VCaP (cell line): ENCODE data around the gene ROPN1L.

ENCODE experiments used
- H3K27ac ChIP-seq: fragments of 450-650 bp; 2 replicates; pipeline ENCODE4 v1.5.1; 2017
- TF ChIP-seq, protein P1 (sequence below): fragments of 450-650 bp; conservative IDR thresholded peaks from 2 replicates; pipeline ENCODE4 v1.5.1; 2017; ENCODE audit warnings: mild to moderate bottlenecking, moderate library complexity

ROPN1L gene

DNA sequence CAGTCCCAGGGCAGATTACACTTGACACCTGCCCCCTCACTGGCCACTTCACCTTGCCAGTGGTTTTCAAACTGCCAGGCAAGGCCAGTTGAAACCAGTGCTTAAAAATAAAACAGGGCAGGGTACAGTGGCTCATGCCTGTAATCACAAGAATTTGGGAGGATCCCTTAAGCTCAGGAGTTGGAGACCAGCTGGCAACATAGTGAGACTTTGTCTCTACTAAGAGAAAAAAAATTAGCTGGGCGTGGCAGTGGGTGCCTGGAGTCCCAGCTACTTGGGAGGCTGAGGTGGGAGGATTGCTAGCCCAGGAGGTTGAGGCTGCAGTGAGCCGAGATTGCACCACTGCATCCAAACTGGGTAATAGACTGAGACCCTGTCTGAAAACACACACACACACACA, 58.1 kb downstream of the ROPN1L start:
- TF ChIP-seq, protein P1, sequence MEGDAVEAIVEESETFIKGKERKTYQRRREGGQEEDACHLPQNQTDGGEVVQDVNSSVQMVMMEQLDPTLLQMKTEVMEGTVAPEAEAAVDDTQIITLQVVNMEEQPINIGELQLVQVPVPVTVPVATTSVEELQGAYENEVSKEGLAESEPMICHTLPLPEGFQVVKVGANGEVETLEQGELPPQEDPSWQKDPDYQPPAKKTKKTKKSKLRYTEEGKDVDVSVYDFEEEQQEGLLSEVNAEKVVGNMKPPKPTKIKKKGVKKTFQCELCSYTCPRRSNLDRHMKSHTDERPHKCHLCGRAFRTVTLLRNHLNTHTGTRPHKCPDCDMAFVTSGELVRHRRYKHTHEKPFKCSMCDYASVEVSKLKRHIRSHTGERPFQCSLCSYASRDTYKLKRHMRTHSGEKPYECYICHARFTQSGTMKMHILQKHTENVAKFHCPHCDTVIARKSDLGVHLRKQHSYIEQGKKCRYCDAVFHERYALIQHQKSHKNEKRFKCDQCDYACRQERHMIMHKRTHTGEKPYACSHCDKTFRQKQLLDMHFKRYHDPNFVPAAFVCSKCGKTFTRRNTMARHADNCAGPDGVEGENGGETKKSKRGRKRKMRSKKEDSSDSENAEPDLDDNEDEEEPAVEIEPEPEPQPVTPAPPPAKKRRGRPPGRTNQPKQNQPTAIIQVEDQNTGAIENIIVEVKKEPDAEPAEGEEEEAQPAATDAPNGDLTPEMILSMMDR = no peak

DNA sequence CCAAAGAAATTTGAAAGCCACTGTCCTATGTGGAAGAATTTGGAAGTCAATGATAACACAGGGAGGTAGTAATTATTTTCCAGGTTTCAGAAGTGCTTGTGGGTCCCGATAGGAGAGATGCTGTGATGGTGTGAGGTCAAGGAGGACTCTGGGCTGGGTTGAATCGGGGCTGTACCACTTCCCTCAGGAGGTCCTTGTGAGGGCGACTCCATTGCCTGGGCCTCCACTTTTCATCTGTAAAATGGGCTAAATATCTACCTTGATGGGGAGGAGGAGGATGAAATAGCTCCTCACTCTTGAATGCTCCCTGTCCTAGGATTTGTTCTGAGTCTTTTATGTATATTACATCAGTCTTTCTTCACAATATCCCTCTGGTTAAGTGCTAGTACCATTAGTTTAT, 59.0 kb downstream of the ROPN1L start:
- TF ChIP-seq, protein P1 = no peak
- H3K27ac ChIP-seq = no peak overlapping the region

More for the DNA sequence above, 58.1 kb downstream of the ROPN1L start:
- H3K27ac ChIP-seq = no peak overlapping the region

- no peak overlapping the region for H3K27ac ChIP-seq
- TF ChIP-seq, protein P1 = no peak
Measured at GRCh38 chr5:10501554-10502075, 59.9 kb downstream of the ROPN1L start.

GRCh38 chr5:10502130-10502529, 60.5 kb downstream of the ROPN1L start:
- TF ChIP-seq, protein P1 = no peak
- no peak overlapping the region for H3K27ac ChIP-seq

GRCh38 chr5:10502578-10502977, 60.9 kb downstream of the ROPN1L start:
- no peak overlapping the region for H3K27ac ChIP-seq
- TF ChIP-seq, protein P1 = no peak

- TF ChIP-seq, protein P1 = no peak
- no peak overlapping the region for H3K27ac ChIP-seq
Measured at GRCh38 chr5:10503321-10503720, 61.6 kb downstream of the ROPN1L start.

DNA sequence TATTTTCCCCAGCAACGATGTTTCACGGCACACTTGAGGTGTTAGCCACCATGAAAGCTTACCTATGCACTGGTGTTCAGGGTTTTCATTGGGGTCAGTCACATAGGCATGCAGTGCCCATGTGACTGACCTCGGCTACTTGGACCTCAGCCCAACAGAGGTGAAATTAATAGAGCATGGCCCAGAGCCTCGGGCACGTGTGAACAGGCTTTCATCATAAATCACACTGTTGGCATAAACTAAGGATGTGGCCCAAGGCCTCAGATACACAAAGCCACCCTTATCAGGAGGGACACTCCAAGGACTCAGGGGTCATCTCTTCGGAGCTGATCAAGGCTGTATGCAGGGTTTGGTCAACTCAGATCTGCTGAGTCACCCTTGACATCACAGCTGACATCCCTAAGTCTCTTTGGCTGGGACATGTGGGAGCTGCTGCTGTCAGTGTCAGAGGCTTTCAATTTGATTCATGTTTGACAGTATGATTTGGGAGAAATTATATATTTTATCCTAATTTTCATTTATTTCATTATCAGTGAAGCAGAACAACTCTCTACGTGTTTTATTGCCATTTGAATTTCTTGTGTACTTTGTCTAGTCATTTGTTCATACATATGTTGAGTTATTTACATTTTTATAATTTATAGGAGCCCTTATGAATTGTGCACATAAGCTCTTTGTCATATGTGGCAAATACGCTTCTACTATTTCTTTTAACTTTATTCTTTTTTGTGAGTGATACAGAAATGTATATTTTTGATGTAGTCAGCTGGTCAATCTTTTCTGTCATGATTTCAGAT, 62.5 kb downstream of the ROPN1L start:
- H3K27ac ChIP-seq = no peak overlapping the region
- TF ChIP-seq, protein P1 = no peak
